Retinal pigment epithelial cell (primary cell): Measurements from ENCODE around the gene TPSAB1.

ENCODE experiments used
- DNase-seq: peaks from one replicate; pipeline ENCODE4 v3.0.0-alpha.2; 2010; ENCODE audit warnings: low read depth
- H3K4me3 ChIP-seq: 2 replicates; pipeline ENCODE4 v1.5.1; 2011; ENCODE audit warnings: mild to moderate bottlenecking, low read length, control low read depth, moderate library complexity
- TF ChIP-seq, protein P1 (sequence below): conservative IDR thresholded peaks from 2 replicates; pipeline ENCODE4 v1.5.1; 2011; ENCODE audit warnings: low read depth, low read length, control low read depth, inconsistent platforms

The TPSAB1 gene

DNA sequence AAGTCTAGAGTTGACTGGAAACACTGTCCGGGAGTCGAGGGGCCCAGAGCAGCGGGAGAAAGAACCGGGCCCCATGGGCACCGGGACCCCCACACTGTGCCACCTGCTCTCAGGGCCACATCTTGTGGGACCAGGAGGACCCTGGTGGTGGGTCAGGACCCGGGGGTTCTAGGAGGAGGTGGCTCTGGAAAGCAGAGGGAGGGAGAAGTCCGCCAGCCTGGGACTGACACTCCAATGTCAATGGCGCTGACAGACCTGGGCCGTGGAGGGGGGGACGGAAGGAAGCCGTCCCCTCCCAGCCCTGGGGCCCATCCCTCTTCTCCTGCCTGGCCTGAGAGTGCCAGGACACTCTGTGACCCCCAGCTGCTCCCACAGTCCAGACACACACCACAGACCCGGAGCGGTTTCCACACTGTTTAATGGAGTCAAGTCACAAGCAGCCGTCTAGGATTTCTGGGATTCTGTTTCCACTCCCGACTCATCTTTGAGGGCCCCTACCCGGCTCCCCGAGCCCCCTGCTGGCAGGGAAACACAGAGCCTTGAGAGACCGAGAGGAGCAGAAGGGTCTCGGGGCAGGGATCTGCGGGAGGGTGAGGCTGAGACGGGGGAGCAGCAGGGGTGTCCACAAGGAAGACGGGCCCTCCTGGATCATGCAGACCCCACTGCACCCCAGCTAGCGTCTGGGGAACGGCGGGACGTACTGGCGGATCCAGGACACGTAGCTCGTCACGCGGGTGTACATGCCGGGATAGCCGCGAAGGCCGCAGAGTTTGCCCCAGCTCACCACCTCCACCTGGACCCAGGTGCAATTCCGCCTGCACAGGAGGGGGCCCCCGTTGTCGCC, 45.4 kb downstream of the TPSAB1 start:
- DNase-seq, result no peak
- TF ChIP-seq, protein P1, sequence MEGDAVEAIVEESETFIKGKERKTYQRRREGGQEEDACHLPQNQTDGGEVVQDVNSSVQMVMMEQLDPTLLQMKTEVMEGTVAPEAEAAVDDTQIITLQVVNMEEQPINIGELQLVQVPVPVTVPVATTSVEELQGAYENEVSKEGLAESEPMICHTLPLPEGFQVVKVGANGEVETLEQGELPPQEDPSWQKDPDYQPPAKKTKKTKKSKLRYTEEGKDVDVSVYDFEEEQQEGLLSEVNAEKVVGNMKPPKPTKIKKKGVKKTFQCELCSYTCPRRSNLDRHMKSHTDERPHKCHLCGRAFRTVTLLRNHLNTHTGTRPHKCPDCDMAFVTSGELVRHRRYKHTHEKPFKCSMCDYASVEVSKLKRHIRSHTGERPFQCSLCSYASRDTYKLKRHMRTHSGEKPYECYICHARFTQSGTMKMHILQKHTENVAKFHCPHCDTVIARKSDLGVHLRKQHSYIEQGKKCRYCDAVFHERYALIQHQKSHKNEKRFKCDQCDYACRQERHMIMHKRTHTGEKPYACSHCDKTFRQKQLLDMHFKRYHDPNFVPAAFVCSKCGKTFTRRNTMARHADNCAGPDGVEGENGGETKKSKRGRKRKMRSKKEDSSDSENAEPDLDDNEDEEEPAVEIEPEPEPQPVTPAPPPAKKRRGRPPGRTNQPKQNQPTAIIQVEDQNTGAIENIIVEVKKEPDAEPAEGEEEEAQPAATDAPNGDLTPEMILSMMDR, result peak; percentile 22
- H3K4me3 ChIP-seq, result no peak overlapping the region

GRCh38 chr16:1286513-1287094, 46.1 kb downstream of the TPSAB1 start:
- DNase-seq, result no peak
- TF ChIP-seq, protein P1, result no peak
- H3K4me3 ChIP-seq, result no peak overlapping the region

- no peak overlapping the region for H3K4me3 ChIP-seq
- DNase-seq, result no peak
- TF ChIP-seq, protein P1, result no peak
Observed at GRCh38 chr16:1287982-1288670, 47.6 kb downstream of the TPSAB1 start.

DNA sequence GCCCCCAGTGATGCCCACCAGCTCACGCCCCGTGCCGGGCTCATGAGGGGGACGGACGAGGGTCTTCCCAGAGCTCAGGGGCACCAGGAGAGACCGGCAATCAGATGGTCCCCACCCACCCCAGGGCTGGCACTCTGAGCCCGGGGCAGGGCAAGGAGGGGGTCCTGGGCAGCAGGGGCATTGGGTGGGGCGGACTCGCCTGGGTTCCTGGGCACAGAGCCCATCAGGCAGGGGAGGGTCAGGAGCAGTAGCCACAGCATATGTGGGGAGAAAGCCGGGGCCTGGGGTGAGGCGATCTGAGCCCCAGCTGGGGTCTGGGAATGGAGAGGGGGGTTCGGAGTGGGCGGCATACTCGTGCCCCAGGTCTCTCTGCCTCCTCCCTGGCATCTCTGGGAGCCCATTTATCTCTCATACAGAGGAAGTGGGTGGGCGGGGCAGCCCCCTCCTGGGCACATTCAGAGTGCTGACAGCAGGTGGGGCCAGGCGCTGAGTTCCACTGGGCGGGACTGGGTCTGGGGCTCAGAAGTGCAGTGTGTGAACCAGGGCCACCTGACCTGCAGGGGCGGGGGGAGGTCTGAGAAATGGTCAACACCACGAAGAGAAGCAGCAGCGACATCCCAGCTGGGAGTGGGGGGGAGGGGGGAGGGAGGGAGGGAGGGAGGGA, 48.4 kb downstream of the TPSAB1 start:
- TF ChIP-seq, protein P1, result no peak
- DNase-seq, result no peak
- H3K4me3 ChIP-seq, result no peak overlapping the region

DNA sequence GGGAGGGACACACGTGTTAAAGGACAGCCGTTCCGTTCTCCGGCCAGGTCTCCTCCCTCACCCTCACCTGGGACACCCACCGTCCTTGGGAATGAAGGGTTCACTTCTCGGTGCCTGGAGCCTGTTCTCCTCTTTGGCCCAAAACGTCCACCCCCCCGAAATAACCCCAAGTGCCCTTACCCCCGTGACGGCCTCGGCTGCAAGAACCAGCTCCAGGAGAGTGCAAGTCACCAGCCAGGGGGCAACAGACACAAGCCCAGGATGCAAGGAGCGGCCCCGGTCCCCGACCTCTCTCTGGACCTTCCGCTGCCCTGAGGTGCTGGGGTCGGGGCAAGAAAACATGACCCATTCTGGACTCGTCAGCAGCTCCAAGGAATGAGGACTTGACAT, 49.0 kb downstream of the TPSAB1 start:
- TF ChIP-seq, protein P1, result no peak
- no peak overlapping the region for H3K4me3 ChIP-seq
- no peak for DNase-seq

- no peak overlapping the region for H3K4me3 ChIP-seq
- DNase-seq, result no peak
- TF ChIP-seq, protein P1, result no peak
Observed at GRCh38 chr16:1290063-1290501, 49.6 kb downstream of the TPSAB1 start.
